SK-N-MC (cell line): ENCODE results near the gene VAMP8.
A peak's percentile ranks its signal among the peaks of the same experiment; 100 is the strongest.

Experiments used
- EZH2 ChIP-seq: fragments of 200-600 bp; sonication (generic); IDR thresholded peaks from one replicate; pipeline ENCODE4 v1.6.1; 2017; ENCODE audit warnings: antibody characterized with exemption
- POLR2AphosphoS5 ChIP-seq: IDR thresholded peaks from 2 replicates; pipeline ENCODE4 v1.6.1; 2012; ENCODE audit warnings: mild to moderate bottlenecking, low read depth, low read length, borderline replicate concordance

GRCh38 chr2:85551698-85552678 lies 25.4 kb upstream of the VAMP8 start:
- TF ChIP-seq POLR2AphosphoS5 (0 out of 2 replicates have a peak, but pooled peaks have one; percentile 19), EZH2 (no peak)
